ENCODE results near the gene ZNF687. TPM values are rescaled to one million over a fixed set of nuclear protein-coding genes. Genes with fewer than 3 reads are reported as not detected.

ZNF687 gene
- total RNA-seq, 2 donors from 2014 or later = 43.0 to 49.8 TPM

GRCh38 chr1:151294742-151295462 lies 12.8 kb downstream of the ZNF687 start:
- peaks cover 77% of the 10 kb centered on the region for H3K36me3 ChIP-seq (ENCODE audit: control insufficient read depth, insufficient read depth, low read length)
- peak overlapping the region; percentile 52 for H3K27ac ChIP-seq (ENCODE audit: low read depth, low read length)
- peaks cover 54% of the 10 kb centered on the region for H3K36me3 Mint-ChIP-seq (ENCODE audit: low read depth)
- H3K4me3 Mint-ChIP-seq = no peak overlapping the region
- H3K9ac ChIP-seq (ENCODE audit: extremely low read depth, low read length, poor library complexity, severe bottlenecking) = no peak overlapping the region
- no peaks in the 10 kb centered on the region for H3K4me1 Mint-ChIP-seq
- H3K27me3 Mint-ChIP-seq (ENCODE audit: insufficient read depth) = no peaks in the 10 kb centered on the region
- H3K9me3 Mint-ChIP-seq = no peaks in the 10 kb centered on the region
- H3K27ac Mint-ChIP-seq = peak overlapping the region; percentile 70
- H3K9me3 ChIP-seq (ENCODE audit: control insufficient read depth, low read length) = no peaks in the 10 kb centered on the region
- 67 to 82% methylated on average over 1 to 2 of the region's 2 CpGs for WGBS, 2 experiments (ENCODE audit: insufficient coverage in 1 of 2, insufficient read length in 1 of 2)
- peak; percentile 68 for DNase-seq
- TF ChIP-seq, protein P1, sequence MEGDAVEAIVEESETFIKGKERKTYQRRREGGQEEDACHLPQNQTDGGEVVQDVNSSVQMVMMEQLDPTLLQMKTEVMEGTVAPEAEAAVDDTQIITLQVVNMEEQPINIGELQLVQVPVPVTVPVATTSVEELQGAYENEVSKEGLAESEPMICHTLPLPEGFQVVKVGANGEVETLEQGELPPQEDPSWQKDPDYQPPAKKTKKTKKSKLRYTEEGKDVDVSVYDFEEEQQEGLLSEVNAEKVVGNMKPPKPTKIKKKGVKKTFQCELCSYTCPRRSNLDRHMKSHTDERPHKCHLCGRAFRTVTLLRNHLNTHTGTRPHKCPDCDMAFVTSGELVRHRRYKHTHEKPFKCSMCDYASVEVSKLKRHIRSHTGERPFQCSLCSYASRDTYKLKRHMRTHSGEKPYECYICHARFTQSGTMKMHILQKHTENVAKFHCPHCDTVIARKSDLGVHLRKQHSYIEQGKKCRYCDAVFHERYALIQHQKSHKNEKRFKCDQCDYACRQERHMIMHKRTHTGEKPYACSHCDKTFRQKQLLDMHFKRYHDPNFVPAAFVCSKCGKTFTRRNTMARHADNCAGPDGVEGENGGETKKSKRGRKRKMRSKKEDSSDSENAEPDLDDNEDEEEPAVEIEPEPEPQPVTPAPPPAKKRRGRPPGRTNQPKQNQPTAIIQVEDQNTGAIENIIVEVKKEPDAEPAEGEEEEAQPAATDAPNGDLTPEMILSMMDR (conservative IDR thresholded peaks at IDR 0.05) = no peak
- no peak overlapping the region for H3K4me3 ChIP-seq (ENCODE audit: low read length)
- H3K4me1 ChIP-seq (ENCODE audit: control insufficient read depth, insufficient read depth, low read length) = no peaks in the 10 kb centered on the region
- no peaks in the 10 kb centered on the region for H3K27me3 ChIP-seq (ENCODE audit: control insufficient read depth, insufficient read depth, low read length, poor library complexity, severe bottlenecking)

DNA sequence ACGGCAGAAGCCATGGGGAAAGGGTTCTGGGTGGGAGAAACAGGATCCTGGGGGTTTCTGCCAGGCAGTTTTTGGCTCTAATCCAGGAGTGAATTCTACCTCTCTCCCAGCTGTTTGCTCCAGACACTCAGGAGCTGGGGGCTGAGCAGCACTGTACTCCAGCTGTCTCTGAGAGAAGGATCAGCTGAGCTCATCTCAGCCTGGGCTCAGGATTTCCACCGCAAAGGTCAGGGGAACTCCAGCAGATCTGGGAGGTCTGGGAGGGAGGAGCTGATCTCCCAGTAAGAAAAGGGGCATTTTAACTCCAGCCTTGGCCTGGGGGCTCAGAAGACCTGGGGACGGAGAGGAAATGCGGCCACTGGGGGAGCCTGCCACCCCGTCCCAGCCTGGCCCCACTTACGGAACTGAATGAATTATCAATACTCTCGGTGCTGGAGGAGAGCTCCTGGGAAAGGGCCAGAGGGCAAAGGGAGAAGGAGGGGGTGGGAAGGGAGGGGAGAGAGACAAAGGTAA lies 27.8 kb downstream of the ZNF687 start:
- H3K9me3 ChIP-seq (ENCODE audit: control insufficient read depth, low read length) = no peaks in the 10 kb centered on the region
- no peak overlapping the region for H3K9ac ChIP-seq (ENCODE audit: extremely low read depth, low read length, poor library complexity, severe bottlenecking)
- TF ChIP-seq, protein P1 (conservative IDR thresholded peaks at IDR 0.05) = no peak
- Mint-ChIP-seq H3K4me1 (peaks cover 15% of the 10 kb centered on the region), H3K4me3 (no peak overlapping the region), H3K27me3 (ENCODE audit: insufficient read depth) (no peaks in the 10 kb centered on the region), H3K36me3 (ENCODE audit: low read depth) (peaks cover 63% of the 10 kb centered on the region), H3K27ac (peak overlapping the region; percentile 64), H3K9me3 (no peaks in the 10 kb centered on the region)
- H3K4me1 ChIP-seq (ENCODE audit: control insufficient read depth, insufficient read depth, low read length) = peaks cover 10% of the 10 kb centered on the region
- 40 to 77% methylated on average over 2 to 7 of the region's 7 CpGs for WGBS, 2 experiments (ENCODE audit: insufficient coverage in 1 of 2, insufficient read length in 1 of 2)
- H3K36me3 ChIP-seq (ENCODE audit: control insufficient read depth, insufficient read depth, low read length) = peaks cover 78% of the 10 kb centered on the region
- no peak overlapping the region for H3K27ac ChIP-seq (ENCODE audit: low read depth, low read length)
- no peak overlapping the region for H3K4me3 ChIP-seq (ENCODE audit: low read length)
- peak; percentile 63 for DNase-seq
- no peaks in the 10 kb centered on the region for H3K27me3 ChIP-seq (ENCODE audit: control insufficient read depth, insufficient read depth, low read length, poor library complexity, severe bottlenecking)

DNA sequence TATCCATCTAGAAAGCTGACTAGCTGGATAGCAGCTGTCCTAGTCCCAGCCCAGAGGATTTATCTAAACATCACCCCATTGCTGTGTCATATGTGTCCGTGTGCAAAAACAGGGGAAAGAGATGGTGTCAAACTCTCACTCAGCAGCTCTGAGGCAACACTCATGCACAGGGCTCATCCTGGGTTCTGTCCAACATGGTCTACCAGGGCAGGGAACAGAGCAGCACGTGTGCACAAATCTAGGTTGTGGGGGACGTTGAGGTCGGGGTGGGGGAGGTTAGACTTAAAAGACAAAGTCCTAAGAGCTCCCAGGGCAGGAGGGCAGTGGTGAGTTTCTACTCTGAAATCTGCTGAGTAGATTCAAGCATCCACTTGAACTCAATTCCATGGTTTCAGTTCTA lies 28.9 kb downstream of the ZNF687 start:
- H3K4me1 ChIP-seq (ENCODE audit: control insufficient read depth, insufficient read depth, low read length) = peaks cover 10% of the 10 kb centered on the region
- TF ChIP-seq, protein P1 (conservative IDR thresholded peaks at IDR 0.05) = no peak
- no peak for DNase-seq
- H3K36me3 ChIP-seq (ENCODE audit: control insufficient read depth, insufficient read depth, low read length) = peaks cover 75% of the 10 kb centered on the region
- H3K27ac Mint-ChIP-seq = peak overlapping the region; percentile 65
- no peaks in the 10 kb centered on the region for H3K9me3 ChIP-seq (ENCODE audit: control insufficient read depth, low read length)
- 86 to 88% methylated on average over 4 of the region's 4 CpGs for WGBS, 2 experiments (ENCODE audit: insufficient coverage in 1 of 2, insufficient read length in 1 of 2)
- H3K36me3 Mint-ChIP-seq (ENCODE audit: low read depth) = peaks cover 59% of the 10 kb centered on the region
- H3K4me3 ChIP-seq (ENCODE audit: low read length) = no peak overlapping the region
- H3K27me3 Mint-ChIP-seq (ENCODE audit: insufficient read depth) = no peaks in the 10 kb centered on the region
- no peak overlapping the region for H3K4me3 Mint-ChIP-seq
- no peak overlapping the region for H3K9ac ChIP-seq (ENCODE audit: extremely low read depth, low read length, poor library complexity, severe bottlenecking)
- no peaks in the 10 kb centered on the region for H3K9me3 Mint-ChIP-seq
- no peak overlapping the region for H3K27ac ChIP-seq (ENCODE audit: low read depth, low read length)
- H3K4me1 Mint-ChIP-seq = peaks cover 15% of the 10 kb centered on the region
- H3K27me3 ChIP-seq (ENCODE audit: control insufficient read depth, insufficient read depth, low read length, poor library complexity, severe bottlenecking) = no peaks in the 10 kb centered on the region

All from endodermal cell (in vitro differentiated cells).